ENCODE results near the gene TMEM232.

DNA sequence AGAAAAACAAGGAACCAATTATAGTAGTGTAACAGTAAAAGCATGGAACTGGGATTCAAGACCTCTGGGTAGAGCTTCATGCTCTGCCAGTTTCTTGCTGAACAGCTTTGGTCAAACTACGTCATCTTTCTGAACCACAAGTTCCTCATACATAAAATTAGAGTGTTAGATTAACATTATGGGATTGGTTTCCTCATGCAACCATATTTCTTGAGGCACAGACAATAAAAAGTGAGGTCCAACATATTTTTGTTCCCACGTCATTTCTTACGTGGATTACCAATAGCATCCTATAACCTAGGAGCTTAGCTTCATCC, 354.8 kb downstream of the TMEM232 start:
- TF ChIP-seq, protein P1, sequence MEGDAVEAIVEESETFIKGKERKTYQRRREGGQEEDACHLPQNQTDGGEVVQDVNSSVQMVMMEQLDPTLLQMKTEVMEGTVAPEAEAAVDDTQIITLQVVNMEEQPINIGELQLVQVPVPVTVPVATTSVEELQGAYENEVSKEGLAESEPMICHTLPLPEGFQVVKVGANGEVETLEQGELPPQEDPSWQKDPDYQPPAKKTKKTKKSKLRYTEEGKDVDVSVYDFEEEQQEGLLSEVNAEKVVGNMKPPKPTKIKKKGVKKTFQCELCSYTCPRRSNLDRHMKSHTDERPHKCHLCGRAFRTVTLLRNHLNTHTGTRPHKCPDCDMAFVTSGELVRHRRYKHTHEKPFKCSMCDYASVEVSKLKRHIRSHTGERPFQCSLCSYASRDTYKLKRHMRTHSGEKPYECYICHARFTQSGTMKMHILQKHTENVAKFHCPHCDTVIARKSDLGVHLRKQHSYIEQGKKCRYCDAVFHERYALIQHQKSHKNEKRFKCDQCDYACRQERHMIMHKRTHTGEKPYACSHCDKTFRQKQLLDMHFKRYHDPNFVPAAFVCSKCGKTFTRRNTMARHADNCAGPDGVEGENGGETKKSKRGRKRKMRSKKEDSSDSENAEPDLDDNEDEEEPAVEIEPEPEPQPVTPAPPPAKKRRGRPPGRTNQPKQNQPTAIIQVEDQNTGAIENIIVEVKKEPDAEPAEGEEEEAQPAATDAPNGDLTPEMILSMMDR (IDR thresholded peaks at IDR 0.05): no peak
- no peak for TF ChIP-seq POLR2A (IDR thresholded peaks at IDR 0.05)
